ENCODE measurements around the gene COX7A2.

GRCh38 chr6:75257343-75258087 lies 13.9 kb upstream of the COX7A2 start:
- TF ChIP-seq EZH2 (IDR thresholded peaks at IDR 0.05; ENCODE audit: borderline replicate concordance, low read depth, low read length, severe bottlenecking) = no peak
- TF ChIP-seq CTCF (IDR thresholded peaks at IDR 0.05; ENCODE audit: borderline replicate concordance, extremely low read depth, low read length, poor library complexity, severe bottlenecking) = no peak
